H1 (cell line): ENCODE results near the gene GARNL3. TPM values are rescaled to one million over a fixed set of nuclear protein-coding genes. Genes with fewer than 3 reads are reported as not detected.

ENCODE experiments used
- CTCF ChIA-PET: fragments of 300-600 bp; sonication (Branson Sonifier 250); formaldehyde crosslinking; loops from one replicate; lab custom pipeline; 2021; ENCODE audit not compliant: partially characterized antibody; lab: Charles Lee
- POLR2A ChIA-PET: fragments of 300-600 bp; sonication (Branson Sonifier 250); formaldehyde crosslinking; loops from one replicate; lab custom pipeline; 2021; ENCODE audit warnings: inconsistent platforms; ENCODE audit not compliant: partially characterized antibody; lab: Charles Lee
- DNase-seq, 2 experiments: peaks; one replicate each; pipeline versions ENCODE4 v3.0.0 to v3.0.0-alpha.2; 2010 to 2022; ENCODE audit warnings: low spot score in 2 of 2, low read depth in 1 of 2, mixed read lengths in 1 of 2
- FAIRE-seq: peaks from 2 replicates; lab custom pipeline; 2011; peaks lifted over from hg19 to GRCh38; lab: Jason Lieb, UNC
- H2AFZ ChIP-seq: 2 replicates; pipeline ENCODE4 v1.8.1; 2012; ENCODE audit warnings: low read length, inconsistent platforms
- H2AK5ac ChIP-seq: 2 replicates; pipeline ENCODE4 v1.6.1; 2013; ENCODE audit warnings: low read depth, low read length
- H2BK120ac ChIP-seq: replicated peaks from 2 replicates; pipeline ENCODE3; 2013; ENCODE audit warnings: low read depth, low read length, inconsistent platforms
- H2BK12ac ChIP-seq: 2 replicates; pipeline ENCODE4 v1.6.1; 2013; ENCODE audit warnings: low read depth, low read length
- H2BK15ac ChIP-seq: 2 replicates; pipeline ENCODE4 v1.6.1; 2013; ENCODE audit warnings: low read length
- H2BK20ac ChIP-seq: 2 replicates; pipeline ENCODE4 v1.6.1; 2013; ENCODE audit warnings: low read length
- H2BK5ac ChIP-seq: 2 replicates; pipeline ENCODE4 v1.6.1; 2013; ENCODE audit warnings: low read depth, low read length
- H3K14ac ChIP-seq: 2 replicates; pipeline ENCODE4 v1.6.1; 2013; ENCODE audit warnings: inconsistent platforms; ENCODE audit not compliant: insufficient read length
- H3K18ac ChIP-seq: 2 replicates; pipeline ENCODE4 v1.6.1; 2013; ENCODE audit warnings: low read length; ENCODE audit errors: extremely low read depth
- H3K23ac ChIP-seq: 2 replicates; pipeline ENCODE4 v1.6.1; 2013; ENCODE audit warnings: inconsistent platforms; ENCODE audit not compliant: insufficient read length
- H3K23me2 ChIP-seq: 2 replicates; pipeline ENCODE4 v1.6.1; 2013; ENCODE audit warnings: low read depth, low read length
- H3K27ac ChIP-seq: 2 replicates; pipeline ENCODE4 v1.6.1; 2011; ENCODE audit warnings: low read depth, low read length, inconsistent platforms
- H3K27me3 ChIP-seq, 4 experiments: replicated peaks in 1 of 4; 1 replicate in 1 of 4; 2 replicates in 3 of 4; pipeline versions ENCODE4 v1.6.1 to v1.8.1; 2011 to 2013; ENCODE audit warnings: low read length in 3 of 4, mild to moderate bottlenecking in 3 of 4, inconsistent platforms in 2 of 4, mixed read lengths in 2 of 4, moderate library complexity in 1 of 4; ENCODE audit not compliant: control insufficient read depth in 3 of 4, insufficient read depth in 3 of 4; ENCODE audit errors: extremely low read depth in 1 of 4
- H3K36me3 ChIP-seq, 4 experiments: 2 replicates each; pipeline versions ENCODE4 v1.6.1 to v1.8.1; 2011 to 2013; ENCODE audit warnings: mild to moderate bottlenecking in 4 of 4, low read length in 3 of 4, moderate library complexity in 2 of 4, control low read depth in 1 of 4, inconsistent platforms in 1 of 4; ENCODE audit not compliant: insufficient read depth in 4 of 4, control insufficient read depth in 2 of 4
- H3K4ac ChIP-seq: replicated peaks from 2 replicates; pipeline ENCODE3; 2013; ENCODE audit warnings: low read length, low read depth, mixed read lengths, inconsistent platforms; ENCODE audit not compliant: insufficient read length
- H3K4me1 ChIP-seq, 4 experiments: replicated peaks in 1 of 4; 1 replicate in 1 of 4; 2 replicates in 3 of 4; pipeline versions ENCODE4 v1.6.1 to v1.8.1; 2011 to 2013; ENCODE audit warnings: low read length in 3 of 4, inconsistent platforms in 2 of 4, mixed read lengths in 1 of 4; ENCODE audit not compliant: insufficient read depth in 4 of 4, control insufficient read depth in 3 of 4
- H3K4me2 ChIP-seq, 2 experiments: 2 replicates each; pipeline versions ENCODE4 v1.6.1 to v1.8.1; 2011 to 2013; ENCODE audit warnings: low read depth in 2 of 2, low read length in 2 of 2, control low read depth in 1 of 2, inconsistent platforms in 1 of 2, mild to moderate bottlenecking in 1 of 2; ENCODE audit not compliant: insufficient read depth in 1 of 2
- H3K4me3 ChIP-seq, 4 experiments: fragments of 200-600, 300-600 bp in 1 of 4; sonication (generic), shearing (Covaris generic), sonication (Bioruptor Twin) in 1 of 4; 2 replicates each; pipeline versions ENCODE4 v1.5.1 to v1.8.1; 2011 to 2016; ENCODE audit warnings: low read length in 4 of 4, low read depth in 3 of 4, control low read depth in 2 of 4, inconsistent platforms in 2 of 4, mild to moderate bottlenecking in 2 of 4, mixed read lengths in 1 of 4, moderate library complexity in 1 of 4; ENCODE audit not compliant: insufficient read depth in 2 of 4; ENCODE audit errors: extremely low read depth in 1 of 4
- H3K56ac ChIP-seq: replicated peaks from 2 replicates; pipeline ENCODE3; 2013; ENCODE audit warnings: low read depth, mild to moderate bottlenecking, mixed read lengths, low read length, inconsistent platforms; ENCODE audit not compliant: insufficient read length
- H3K79me1 ChIP-seq: 2 replicates; pipeline ENCODE4 v1.6.1; 2013; ENCODE audit warnings: low read depth, low read length, control low read depth
- H3K79me2 ChIP-seq, 2 experiments: 2 replicates each; pipeline versions ENCODE4 v1.6.1 to v1.8.1; 2012 to 2013; ENCODE audit warnings: low read length in 2 of 2, mild to moderate bottlenecking in 2 of 2, inconsistent platforms in 1 of 2; ENCODE audit not compliant: insufficient read depth in 2 of 2, control insufficient read depth in 1 of 2
- H3K9ac ChIP-seq, 4 experiments: replicated peaks in 1 of 4; 1 replicate in 1 of 4; 2 replicates in 3 of 4; pipeline versions ENCODE4 v1.6.1 to v1.8.1; 2011 to 2013; ENCODE audit warnings: low read depth in 3 of 4, low read length in 3 of 4, control low read depth in 2 of 4, mild to moderate bottlenecking in 2 of 4, moderate library complexity in 2 of 4, inconsistent platforms in 1 of 4; ENCODE audit errors: extremely low read depth in 1 of 4
- H3K9me3 ChIP-seq, 2 experiments: 2 replicates each; pipeline versions ENCODE4 v1.6.1 to v1.8.1; 2012 to 2013; ENCODE audit warnings: mild to moderate bottlenecking in 2 of 2, moderate library complexity in 2 of 2, control low read depth in 1 of 2, inconsistent platforms in 1 of 2, low read depth in 1 of 2, low read length in 1 of 2, mixed read lengths in 1 of 2; ENCODE audit not compliant: insufficient read depth in 2 of 2
- H4K20me1 ChIP-seq, 2 experiments: replicated peaks in 1 of 2; 2 replicates each; pipeline versions ENCODE3 to v1.8.1; 2011 to 2013; ENCODE audit warnings: inconsistent platforms in 2 of 2, low read length in 2 of 2, mild to moderate bottlenecking in 1 of 2; ENCODE audit not compliant: insufficient read depth in 2 of 2, control insufficient read depth in 1 of 2
- H4K5ac ChIP-seq: 2 replicates; pipeline ENCODE4 v1.6.1; 2013; ENCODE audit warnings: low read length, low read depth, mixed read lengths, inconsistent platforms; ENCODE audit not compliant: insufficient read length
- H4K8ac ChIP-seq: 2 replicates; pipeline ENCODE4 v1.8.0; 2013; ENCODE audit warnings: mild to moderate bottlenecking, moderate library complexity, low read length, inconsistent platforms; ENCODE audit not compliant: insufficient read depth; ENCODE audit errors: extremely low read depth
- H4K91ac ChIP-seq: replicated peaks from 2 replicates; pipeline ENCODE3; 2013; ENCODE audit warnings: low read length, mixed read lengths, inconsistent platforms; ENCODE audit not compliant: insufficient read length
- ASH2L ChIP-seq: fragments of 200-600, 300-600 bp; sonication (generic); IDR thresholded peaks from one replicate; pipeline ENCODE4 v1.7.1; 2017; ENCODE audit warnings: low read length
- ATF2 ChIP-seq: IDR thresholded peaks from 2 replicates; pipeline ENCODE4 v1.6.1; 2012; ENCODE audit warnings: low read length, inconsistent platforms
- CHD2 ChIP-seq: IDR thresholded peaks from 2 replicates; pipeline ENCODE4 v1.6.1; 2012; ENCODE audit warnings: low read length, improper control_type of control experiment
- FOSL1 ChIP-seq: IDR thresholded peaks from 2 replicates; pipeline ENCODE4 v1.6.1; 2011; ENCODE audit warnings: mild to moderate bottlenecking, low read depth, low read length, moderate library complexity; ENCODE audit not compliant: insufficient read depth
- POU5F1 ChIP-seq: IDR thresholded peaks from 2 replicates; pipeline ENCODE4 v1.6.1; 2011; ENCODE audit warnings: low read depth, mild to moderate bottlenecking, low read length, moderate library complexity
- RAD21 ChIP-seq, 2 experiments: IDR thresholded peaks in 1 of 2; conservative IDR thresholded peaks in 1 of 2; 2 replicates each; pipeline ENCODE4 v1.6.1; 2011; ENCODE audit warnings: low read depth in 2 of 2, low read length in 2 of 2, improper control_type of control experiment in 1 of 2, inconsistent platforms in 1 of 2, mild to moderate bottlenecking in 1 of 2, moderate library complexity in 1 of 2
- RXRA ChIP-seq: IDR thresholded peaks from 2 replicates; pipeline ENCODE4 v1.6.1; 2011; ENCODE audit warnings: low read depth, mild to moderate bottlenecking, low read length, moderate library complexity; ENCODE audit not compliant: insufficient read depth
- polyA plus RNA-seq, 7 experiments: library from polyadenylated mRNA; depleted of rRNA in 3 of 7; stranded (reverse) in 5 of 7; unstranded in 2 of 7; fragments of >200 nt in 5 of 7; fragments of 200-250 nt in 2 of 7; gene quantifications; 1 replicate in 5 of 7; 2 replicates in 1 of 7; 4 replicates in 1 of 7; pipeline versions ENCODE4 v1.2.1 to v1.2.3, GENCODE V29; 2011 to 2013; ENCODE audit warnings: missing spikeins in 2 of 7, mixed read lengths in 2 of 7
- total RNA-seq: library from RNA; stranded (reverse); fragmentation: NEBNext Ultra II Directional; extraction: Animal tissue kit (Norgen Biotek cat#: 25700); gene quantifications from 2 replicates; pipeline ENCODE4 v1.2.1, GENCODE V29; 2021

Gene GARNL3
- total and polyA plus RNA-seq, 2 of the 8 experiments (the other 6 are each of a cell fraction or from before 2014, with no cell fraction given), result 6.5 to 18.3 TPM

GRCh38 chr9:127262602-127263001 lies 2.0 kb upstream of the GARNL3 start:
- no peak overlapping the region for H3K27ac ChIP-seq
- no peak overlapping the region for H3K4me2 ChIP-seq
- H3K9me3 ChIP-seq, result no peaks in the 10 kb centered on the region
- TF ChIP-seq POU5F1, result no peak
- TF ChIP-seq RAD21 (IDR thresholded peaks at IDR 0.05 in 1 of 2, conservative IDR thresholded peaks at IDR 0.05 in 1 of 2; ENCODE audit: low read depth in 2 of 2, low read length in 2 of 2), result no peak
- TF ChIP-seq ASH2L, result no peak
- no peak for TF ChIP-seq CHD2
- TF ChIP-seq FOSL1, result no peak
- no peak for TF ChIP-seq ATF2
- no peak for TF ChIP-seq RXRA
- H2BK5ac ChIP-seq, result no peak overlapping the region
- CTCF ChIA-PET, result interaction anchor here (0.7 to 1.9 kb wide), 8 partner anchors 14 to 51 kb away, joined by 3 to 6 read pairs (median 4); no protein-coding TSS in a partner anchor
- no peaks in the 10 kb centered on the region for H3K79me1 ChIP-seq
- H3K14ac ChIP-seq, result no peak overlapping the region
- H3K27me3 ChIP-seq, result no peaks in the 10 kb centered on the region
- DNase-seq (no peak), FAIRE-seq (no peak)
- H4K91ac ChIP-seq, result no peak overlapping the region
- no peaks in the 10 kb centered on the region for H4K20me1 ChIP-seq
- H3K36me3 ChIP-seq, result no peaks in the 10 kb centered on the region
- POLR2A ChIA-PET, result no interaction called here
- no peaks in the 10 kb centered on the region for H3K79me2 ChIP-seq
- no peak overlapping the region for H3K9ac ChIP-seq
- no peak overlapping the region for H2AK5ac ChIP-seq
- H2BK12ac ChIP-seq, result no peak overlapping the region
- no peak overlapping the region for H4K8ac ChIP-seq
- H3K23ac ChIP-seq, result no peak overlapping the region
- H3K23me2 ChIP-seq, result no peaks in the 10 kb centered on the region
- H2BK120ac ChIP-seq, result no peak overlapping the region
- no peak overlapping the region for H4K5ac ChIP-seq
- H3K4me1 ChIP-seq, result peaks cover 0 to 6% (median 0%) of the 10 kb centered on the region in 4 experiments; a peak in 3 of 7 replicates
- no peak overlapping the region for H2AFZ ChIP-seq
- no peak overlapping the region for H3K4me3 ChIP-seq
- no peak overlapping the region for H2BK20ac ChIP-seq
- H3K18ac ChIP-seq, result no peak overlapping the region
- no peak overlapping the region for H3K4ac ChIP-seq
- no peak overlapping the region for H3K56ac ChIP-seq
- H2BK15ac ChIP-seq, result no peak overlapping the region
